GM23248 (cell line): ENCODE data around the gene FRS3. TPM values are rescaled to one million over a fixed set of nuclear protein-coding genes. Genes with fewer than 3 reads are reported as not detected.

Experiments
- DNase-seq: peaks from one replicate; pipeline ENCODE4 v3.0.0-alpha.2; 2015
- H2AFZ ChIP-seq: fragments of 200-600 bp; sonication (generic); 2 replicates; pipeline ENCODE4 v1.6.1; 2016; ENCODE audit warnings: antibody characterized with exemption
- H3F3A ChIP-seq: fragments of 200-600 bp; sonication (generic); 2 replicates; pipeline ENCODE4 v1.6.1; 2016; ENCODE audit warnings: mild to moderate bottlenecking, antibody characterized with exemption, mixed run types; ENCODE audit not compliant: insufficient read depth
- H3K27ac ChIP-seq: fragments of 200-600 bp; sonication (generic); 2 replicates; pipeline ENCODE4 v1.5.1; 2016; ENCODE audit warnings: mild to moderate bottlenecking
- H3K27me3 ChIP-seq: fragments of 200-600 bp; sonication (generic); replicated peaks from 2 replicates; pipeline ENCODE4 v1.6.1; 2016; ENCODE audit warnings: mild to moderate bottlenecking; ENCODE audit not compliant: insufficient read depth
- H3K36me3 ChIP-seq: fragments of 200-600 bp; sonication (generic); 2 replicates; pipeline ENCODE4 v1.6.1; 2016; ENCODE audit warnings: low read depth, mild to moderate bottlenecking
- H3K4me1 ChIP-seq: fragments of 200-600 bp; sonication (generic); 2 replicates; pipeline ENCODE4 v1.6.1; 2016; ENCODE audit warnings: mild to moderate bottlenecking; ENCODE audit not compliant: insufficient read depth
- H3K4me2 ChIP-seq: fragments of 200-600 bp; sonication (generic); one replicate; pipeline ENCODE4 v1.6.1; 2016; ENCODE audit warnings: mild to moderate bottlenecking; ENCODE audit not compliant: unreplicated experiment
- H3K4me3 ChIP-seq: fragments of 200-600 bp; sonication (generic); 2 replicates; pipeline ENCODE4 v1.5.1; 2016; ENCODE audit warnings: mild to moderate bottlenecking
- H3K79me2 ChIP-seq: fragments of 200-600 bp; sonication (generic); 2 replicates; pipeline ENCODE4 v1.6.1; 2016; ENCODE audit warnings: mild to moderate bottlenecking; ENCODE audit not compliant: insufficient read depth
- H3K9ac ChIP-seq: fragments of 200-600 bp; sonication (generic); 2 replicates; pipeline ENCODE4 v1.6.1; 2016; ENCODE audit warnings: mild to moderate bottlenecking
- H3K9me2 ChIP-seq: fragments of 200-600 bp; sonication (generic); 2 replicates; pipeline ENCODE4 v1.6.1; 2016; ENCODE audit warnings: mixed run types, mild to moderate bottlenecking, moderate library complexity; ENCODE audit not compliant: insufficient read depth
- H3K9me3 ChIP-seq: fragments of 200-600 bp; sonication (generic); one replicate; pipeline ENCODE4 v1.6.1; 2017; ENCODE audit warnings: low read depth
- H4K20me1 ChIP-seq: fragments of 200-600 bp; sonication (generic); 2 replicates; pipeline ENCODE4 v1.6.0; 2016; ENCODE audit not compliant: insufficient read depth
- EZH2 ChIP-seq: fragments of 200-600 bp; sonication (generic); IDR thresholded peaks from 2 replicates; pipeline ENCODE4 v1.6.1; 2018; ENCODE audit warnings: antibody characterized with exemption, mild to moderate bottlenecking; ENCODE audit not compliant: insufficient read depth, poor library complexity, severe bottlenecking
- EZH2phosphoT487 ChIP-seq: fragments of 200-600 bp; sonication (generic); IDR thresholded peaks from 2 replicates; pipeline ENCODE4 v1.6.1; 2018; ENCODE audit warnings: antibody characterized with exemption, moderate library complexity, mild to moderate bottlenecking, low read depth; ENCODE audit not compliant: insufficient read depth
- WGBS, 2 experiments: methylation state at CpG; one replicate each; pipeline ENCODE4 v1.1.6; 2015 to 2017; ENCODE audit warnings: low lambda C conversion rate in 2 of 2, low coverage in 1 of 2; ENCODE audit errors: missing lambda C conversion rate in 2 of 2; 5-methylcytosine and 5-hydroxymethylcytosine counted together
- in situ Hi-C: fragments of 300-500 bp; cut with MboI; formaldehyde crosslinking; loops from 2 replicates; pipeline ENCODE4 v1.15.0; 2020
- polyA plus RNA-seq: library from polyadenylated mRNA; unstranded; fragments of >200 nt; fragmentation: Nextera tagmentation; extraction: Ambion mirVana; gene quantifications from 2 replicates; pipeline ENCODE4 v1.2.1, GENCODE V29; 2016
- total RNA-seq: library from RNA; depleted of rRNA; stranded (reverse); fragments of >200 nt; shearing (Covaris generic); gene quantifications from 2 replicates; pipeline ENCODE4 v1.2.3, GENCODE V29; 2014

FRS3 gene
- total and polyA plus RNA-seq, 2 experiments from 2014 or later = 2.5 to 3.4 TPM

GRCh38 chr6:41757931-41758640, 21.6 kb downstream of the FRS3 start:
- in situ Hi-C loops = no loop called here
- Histone ChIP-seq H3K27ac (no peak overlapping the region), H3K9ac (no peak overlapping the region), H3K4me1 (no peaks in the 10 kb centered on the region), H4K20me1 (no peaks in the 10 kb centered on the region), H3K4me2 (no peak overlapping the region), H3K27me3 (peaks cover 10% of the 10 kb centered on the region), H2AFZ (no peak overlapping the region), H3K79me2 (no peaks in the 10 kb centered on the region), H3K4me3 (no peak overlapping the region), H3F3A (no peaks in the 10 kb centered on the region), H3K9me3 (no peaks in the 10 kb centered on the region), H3K9me2 (no peaks in the 10 kb centered on the region), H3K36me3 (no peaks in the 10 kb centered on the region)
- no peak for DNase-seq
- 69 to 72% methylated on average over 7 to 8 of the region's 8 CpGs for WGBS, 2 experiments
- TF ChIP-seq EZH2phosphoT487 (no peak), EZH2 (no peak)

DNA sequence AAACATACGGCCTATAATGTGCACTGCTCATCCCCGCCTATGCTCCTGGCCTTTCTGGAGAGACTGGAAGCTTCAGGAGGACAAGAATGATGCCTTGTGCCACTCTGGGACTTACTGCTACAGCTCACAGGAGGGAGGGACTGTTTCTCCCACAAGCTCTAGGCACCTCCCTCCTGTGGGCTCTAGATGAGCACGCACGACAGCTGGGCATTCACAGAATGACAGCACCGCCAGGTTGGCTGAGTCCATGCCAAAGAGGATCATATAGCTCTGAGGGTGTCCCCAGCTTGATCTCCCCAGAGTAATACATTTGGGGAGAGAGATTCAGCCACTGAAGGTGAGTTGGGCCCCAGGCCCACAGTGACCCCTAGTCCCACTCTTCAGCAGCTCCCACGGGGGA, 22.4 kb downstream of the FRS3 start:
- in situ Hi-C loops = no loop called here
- Histone ChIP-seq H2AFZ (no peak overlapping the region), H3K4me3 (no peak overlapping the region), H3F3A (no peaks in the 10 kb centered on the region), H3K36me3 (no peaks in the 10 kb centered on the region), H3K9ac (no peak overlapping the region), H3K9me3 (no peaks in the 10 kb centered on the region), H3K27me3 (peaks cover 10% of the 10 kb centered on the region), H3K9me2 (no peaks in the 10 kb centered on the region), H3K27ac (no peak overlapping the region), H3K4me1 (no peaks in the 10 kb centered on the region), H4K20me1 (no peaks in the 10 kb centered on the region), H3K79me2 (no peaks in the 10 kb centered on the region), H3K4me2 (no peak overlapping the region)
- TF ChIP-seq EZH2phosphoT487 = no peak
- no peak for TF ChIP-seq EZH2
- 81 to 82% methylated on average over 6 of the region's 6 CpGs for WGBS, 2 experiments
- no peak for DNase-seq

GRCh38 chr6:41756354-41756753, 23.3 kb downstream of the FRS3 start:
- H3K9me2 ChIP-seq = no peaks in the 10 kb centered on the region
- H3K4me1 ChIP-seq = no peaks in the 10 kb centered on the region
- no peaks in the 10 kb centered on the region for H3K79me2 ChIP-seq
- no peaks in the 10 kb centered on the region for H3K36me3 ChIP-seq
- no peak overlapping the region for H3K4me2 ChIP-seq
- 45 to 51% methylated on average over 9 to 13 of the region's 13 CpGs for WGBS, 2 experiments
- TF ChIP-seq EZH2 (no peak), EZH2phosphoT487 (no peak)
- DNase-seq = no peak
- no peak overlapping the region for H3K9ac ChIP-seq
- no peaks in the 10 kb centered on the region for H4K20me1 ChIP-seq
- H3K9me3 ChIP-seq = no peaks in the 10 kb centered on the region
- in situ Hi-C loops = no loop called here
- H3K4me3 ChIP-seq = no peak overlapping the region
- H2AFZ ChIP-seq = no peak overlapping the region
- no peaks in the 10 kb centered on the region for H3F3A ChIP-seq
- peaks cover 10% of the 10 kb centered on the region for H3K27me3 ChIP-seq
- no peak overlapping the region for H3K27ac ChIP-seq

GRCh38 chr6:41755895-41756294, 23.8 kb downstream of the FRS3 start:
- Histone ChIP-seq H3K36me3 (no peaks in the 10 kb centered on the region), H3K9me3 (no peaks in the 10 kb centered on the region), H3K79me2 (no peaks in the 10 kb centered on the region), H3K9me2 (no peaks in the 10 kb centered on the region), H3K4me1 (no peaks in the 10 kb centered on the region), H3F3A (no peaks in the 10 kb centered on the region), H3K27me3 (peaks cover 10% of the 10 kb centered on the region), H2AFZ (no peak overlapping the region), H3K9ac (no peak overlapping the region), H4K20me1 (no peaks in the 10 kb centered on the region), H3K4me2 (no peak overlapping the region), H3K27ac (no peak overlapping the region), H3K4me3 (no peak overlapping the region)
- WGBS, 2 experiments = 42 to 45% methylated on average over 4 of the region's 4 CpGs
- DNase-seq = no peak
- in situ Hi-C loops = no loop called here
- TF ChIP-seq EZH2 = no peak
- no peak for TF ChIP-seq EZH2phosphoT487

DNA sequence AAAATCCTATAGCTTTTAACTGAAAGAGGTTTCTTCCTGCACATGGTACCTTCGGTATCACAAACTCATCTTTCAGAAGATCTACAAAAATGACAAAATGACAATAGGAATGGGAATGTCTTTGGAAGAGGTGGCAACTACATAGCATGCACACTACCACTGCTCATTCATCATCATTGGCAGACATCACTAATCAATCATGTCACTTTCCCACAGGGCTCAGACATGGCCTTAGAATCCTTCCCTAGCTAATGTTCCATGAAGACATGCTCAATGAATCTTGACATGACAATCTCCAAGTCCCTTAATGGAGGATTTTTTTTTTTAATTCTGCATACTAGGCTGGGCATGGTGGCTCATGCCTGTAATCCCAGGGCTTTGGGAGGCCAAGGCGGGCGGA, 29.3 kb downstream of the FRS3 start:
- no peaks in the 10 kb centered on the region for H4K20me1 ChIP-seq
- peaks cover 10% of the 10 kb centered on the region for H3K27me3 ChIP-seq
- DNase-seq = no peak
- H3K4me3 ChIP-seq = no peak overlapping the region
- no peaks in the 10 kb centered on the region for H3K36me3 ChIP-seq
- H3K4me2 ChIP-seq = no peak overlapping the region
- H2AFZ ChIP-seq = no peak overlapping the region
- H3K27ac ChIP-seq = no peak overlapping the region
- H3K9ac ChIP-seq = no peak overlapping the region
- 83 to 92% methylated on average over 3 of the region's 3 CpGs for WGBS, 2 experiments
- H3K9me3 ChIP-seq = no peaks in the 10 kb centered on the region
- in situ Hi-C loops = no loop called here
- no peaks in the 10 kb centered on the region for H3K9me2 ChIP-seq
- no peaks in the 10 kb centered on the region for H3F3A ChIP-seq
- TF ChIP-seq EZH2 = no peak
- TF ChIP-seq EZH2phosphoT487 = no peak
- no peaks in the 10 kb centered on the region for H3K4me1 ChIP-seq
- H3K79me2 ChIP-seq = no peaks in the 10 kb centered on the region
